ENCODE measurements around the gene HBE1.
"Not testable (repeated sequence)": the region's sequence is repeated elsewhere in the genome, so short reads cannot be mapped to it uniquely, and the experiment has no call there.

Gene HBE1

GRCh38 chr11:5252192-5252918 lies 17.4 kb downstream of the HBE1 start:
- no peak for DNase-seq

GRCh38 chr11:5251746-5252145 lies 18.0 kb downstream of the HBE1 start:
- DNase-seq, result no peak

GRCh38 chr11:5250543-5251204 lies 19.1 kb downstream of the HBE1 start:
- DNase-seq, result no peak

GRCh38 chr11:5249807-5250396 lies 19.8 kb downstream of the HBE1 start, which contains the start of gene HBG1:
HBG1 (minus strand) TSS chr11:5249857; CDS start chr11:5249804, 53 bp downstream.
- DNase-seq, result not testable (repeated sequence)

GRCh38 chr11:5248498-5248897 lies 21.2 kb downstream of the HBE1 start:
- DNase-seq, result not testable (repeated sequence)

- no peak for DNase-seq
Observed at GRCh38 chr11:5247472-5248192, 22.1 kb downstream of the HBE1 start.

- no peak for DNase-seq
Observed at GRCh38 chr11:5246772-5247471, 22.8 kb downstream of the HBE1 start.

GRCh38 chr11:5245155-5245554 lies 24.6 kb downstream of the HBE1 start:
- no peak for DNase-seq

- DNase-seq, result no peak
Observed at GRCh38 chr11:5243816-5244180, 25.9 kb downstream of the HBE1 start.

GRCh38 chr11:5242933-5243815 lies 26.6 kb downstream of the HBE1 start:
- DNase-seq, result no peak

- DNase-seq, result no peak
Observed at GRCh38 chr11:5242208-5242607, 27.5 kb downstream of the HBE1 start.

- no peak for DNase-seq
Observed at GRCh38 chr11:5241458-5241857, 28.3 kb downstream of the HBE1 start.

GRCh38 chr11:5240458-5240857 lies 29.3 kb downstream of the HBE1 start:
- DNase-seq, result no peak

- no peak for DNase-seq
Observed at GRCh38 chr11:5240056-5240455, 29.7 kb downstream of the HBE1 start.

- no peak for DNase-seq
Observed at GRCh38 chr11:5239046-5239445, 30.7 kb downstream of the HBE1 start.

GRCh38 chr11:5238486-5238885 lies 31.3 kb downstream of the HBE1 start:
- no peak for DNase-seq

GRCh38 chr11:5237420-5237819 lies 32.3 kb downstream of the HBE1 start:
- DNase-seq, result no peak

- no peak for DNase-seq
Observed at GRCh38 chr11:5235364-5236095, 34.2 kb downstream of the HBE1 start.

- peak; percentile 1 for DNase-seq
Observed at GRCh38 chr11:5234381-5234834, 35.3 kb downstream of the HBE1 start, which contains the start of gene HBD. HBD (minus strand) TSS chr11:5234483; CDS start chr11:5234433, 50 bp downstream.

GRCh38 chr11:5233307-5233706 lies 36.4 kb downstream of the HBE1 start:
- no peak for DNase-seq

- no peak for DNase-seq
Observed at GRCh38 chr11:5232821-5233220, 36.9 kb downstream of the HBE1 start.
